Uterus (tissue), 4 donors: ENCODE results near the gene ELK4. TPM values are rescaled to one million over a fixed set of nuclear protein-coding genes. Genes with fewer than 3 reads are reported as not detected.

ENCODE experiments used
- DNase-seq, 2 donors: peaks; one replicate each; pipeline ENCODE4 v3.0.0-alpha.2; 2019 to 2020
- H3K27ac ChIP-seq, 2 donors: fragments of 200-600 bp; sonication (generic); 1 replicate in 1 of 2; 2 replicates in 1 of 2; pipeline ENCODE4 v1.5.1; 2016 to 2018
- H3K27me3 ChIP-seq, 2 donors: fragments of 200-600 bp; sonication (generic); one replicate each; pipeline ENCODE4 v1.5.1; 2018 to 2019; ENCODE audit warnings: control low read depth in 1 of 2
- H3K36me3 ChIP-seq, 2 donors: fragments of 200-600 bp; sonication (generic); one replicate each; pipeline ENCODE4 v1.5.1; 2019; ENCODE audit warnings: control low read depth in 1 of 2
- H3K4me1 ChIP-seq, 2 donors: fragments of 200-600 bp; sonication (generic); one replicate each; pipeline ENCODE4 v1.5.1; 2018 to 2019; ENCODE audit warnings: control low read depth in 1 of 2
- H3K4me3 ChIP-seq, 2 donors: fragments of 200-600 bp; sonication (generic); 1 replicate in 1 of 2; 2 replicates in 1 of 2; pipeline ENCODE4 v1.5.1; 2018 to 2019; ENCODE audit warnings: mild to moderate bottlenecking in 1 of 2
- H3K9me3 ChIP-seq, 2 donors: fragments of 200-600 bp; sonication (generic); one replicate each; pipeline ENCODE4 v1.5.1; 2019; ENCODE audit warnings: control low read depth in 1 of 2
- CTCF ChIP-seq, 4 experiments: fragments of 200-600 bp in 2 of 4; fragments of 450-650 bp in 2 of 4; sonication (generic) in 2 of 4; IDR thresholded peaks; one replicate each; pipeline ENCODE4 v1.5.1; 2016 to 2019; ENCODE audit warnings: antibody characterized with exemption in 4 of 4, mild to moderate bottlenecking in 2 of 4, moderate library complexity in 1 of 4
- POLR2A ChIP-seq, 2 donors: fragments of 450-650 bp; IDR thresholded peaks; one replicate each; pipeline ENCODE4 v1.6.1; 2016; ENCODE audit warnings: antibody characterized with exemption in 2 of 2, mild to moderate bottlenecking in 1 of 2, moderate library complexity in 1 of 2
- intact Hi-C: fragments of 100-400 bp; cut with DNase I; formaldehyde crosslinking; loops from one replicate; pipeline ENCODE4 v1.15.1; 2023; ENCODE audit warnings: low total_unique reads
- total RNA-seq, 4 donors: library from RNA; depleted of rRNA in 3 of 4; stranded (reverse); fragments of >200 nt in 3 of 4; gene quantifications; one replicate each; pipeline versions ENCODE4 v1.1.0 to v1.2.4, GENCODE V29; 2014 to 2023
- donor health status: DM: yes; HTN: yes; CAD: no.

The ELK4 gene
- total RNA-seq, 4 donors from 2014 or later, result 17.9 to 97.7 (median 26.7) TPM

GRCh38 chr1:205658943-205659581 lies 27.3 kb upstream of the ELK4 start:
- peak; percentile 68 to 80 for DNase-seq
- Histone ChIP-seq H3K4me1 (no peaks in the 10 kb centered on the region), H3K27ac (no peak overlapping the region), H3K36me3 (no peaks in the 10 kb centered on the region), H3K27me3 (no peaks in the 10 kb centered on the region), H3K9me3 (no peaks in the 10 kb centered on the region), H3K4me3 (no peak overlapping the region)
- TF ChIP-seq CTCF (IDR thresholded peaks at IDR 0.05) (peak; percentile 63 to 88 (median 78)), POLR2A (IDR thresholded peaks at IDR 0.05) (no peak)
- intact Hi-C loops, result loop anchor here (5.0 kb wide), 1 partner anchor 67 kb away; no protein-coding TSS in a partner anchor

GRCh38 chr1:205656236-205656635 lies 24.4 kb upstream of the ELK4 start:
- TF ChIP-seq CTCF (IDR thresholded peaks at IDR 0.05) (no peak), POLR2A (IDR thresholded peaks at IDR 0.05) (no peak)
- Histone ChIP-seq H3K4me3 (no peak overlapping the region), H3K27me3 (no peaks in the 10 kb centered on the region), H3K9me3 (no peaks in the 10 kb centered on the region), H3K27ac (no peak overlapping the region), H3K4me1 (no peaks in the 10 kb centered on the region), H3K36me3 (no peaks in the 10 kb centered on the region)
- DNase-seq, result no peak
- intact Hi-C loops, result loop anchor here (5.0 kb wide), 1 partner anchor 64 kb away; no protein-coding TSS in a partner anchor

- no peak overlapping the region for H3K4me3 ChIP-seq
- TF ChIP-seq POLR2A (IDR thresholded peaks at IDR 0.05), result no peak
- no peak for TF ChIP-seq CTCF (IDR thresholded peaks at IDR 0.05)
- no peak for DNase-seq
- H3K36me3 ChIP-seq, result no peaks in the 10 kb centered on the region
- H3K27ac ChIP-seq, result no peak overlapping the region
- intact Hi-C loops, result no loop called here
- H3K9me3 ChIP-seq, result no peaks in the 10 kb centered on the region
- no peaks in the 10 kb centered on the region for H3K4me1 ChIP-seq
- H3K27me3 ChIP-seq, result no peaks in the 10 kb centered on the region
Measured at GRCh38 chr1:205652984-205653383, 21.2 kb upstream of the ELK4 start.

GRCh38 chr1:205650241-205650640 lies 18.4 kb upstream of the ELK4 start:
- intact Hi-C loops, result no loop called here
- no peaks in the 10 kb centered on the region for H3K4me1 ChIP-seq
- DNase-seq, result no peak
- no peaks in the 10 kb centered on the region for H3K36me3 ChIP-seq
- no peaks in the 10 kb centered on the region for H3K27me3 ChIP-seq
- H3K27ac ChIP-seq, result no peak overlapping the region
- TF ChIP-seq CTCF (IDR thresholded peaks at IDR 0.05) (no peak), POLR2A (IDR thresholded peaks at IDR 0.05) (no peak)
- no peak overlapping the region for H3K4me3 ChIP-seq
- no peaks in the 10 kb centered on the region for H3K9me3 ChIP-seq

- H3K4me3 ChIP-seq, result no peak overlapping the region
- no peak overlapping the region for H3K27ac ChIP-seq
- H3K9me3 ChIP-seq, result no peaks in the 10 kb centered on the region
- DNase-seq, result no peak
- H3K4me1 ChIP-seq, result no peaks in the 10 kb centered on the region
- intact Hi-C loops, result no loop called here
- H3K36me3 ChIP-seq, result no peaks in the 10 kb centered on the region
- no peak for TF ChIP-seq POLR2A (IDR thresholded peaks at IDR 0.05)
- TF ChIP-seq CTCF (IDR thresholded peaks at IDR 0.05), result no peak
- no peaks in the 10 kb centered on the region for H3K27me3 ChIP-seq
Measured at GRCh38 chr1:205645519-205645918, 13.7 kb upstream of the ELK4 start.
